ENCODE results near the gene HS6ST3.

The HS6ST3 gene

GRCh38 chr13:96342852-96343465 lies 253.1 kb downstream of the HS6ST3 start:
- no peak for FAIRE-seq

DNA sequence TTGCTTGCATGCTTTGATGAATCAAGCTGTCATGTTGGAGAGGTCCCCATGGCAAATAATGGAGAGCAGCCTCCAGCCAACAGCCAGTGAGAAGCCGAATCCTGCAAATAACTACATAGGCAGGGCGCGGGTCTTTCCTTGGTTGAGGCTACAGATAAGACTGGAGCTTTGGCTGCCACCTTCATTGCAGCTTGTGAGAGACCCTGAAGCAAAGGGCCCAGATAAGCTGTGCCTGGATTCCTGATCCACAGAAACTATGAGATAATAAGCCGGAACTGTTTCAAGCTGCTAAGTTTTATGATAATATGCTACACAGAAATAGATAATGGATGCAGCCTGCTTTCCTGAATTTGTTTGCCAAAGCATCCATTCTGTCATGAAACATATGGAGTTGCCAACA lies 257.0 kb downstream of the HS6ST3 start:
- no peak for FAIRE-seq

DNA sequence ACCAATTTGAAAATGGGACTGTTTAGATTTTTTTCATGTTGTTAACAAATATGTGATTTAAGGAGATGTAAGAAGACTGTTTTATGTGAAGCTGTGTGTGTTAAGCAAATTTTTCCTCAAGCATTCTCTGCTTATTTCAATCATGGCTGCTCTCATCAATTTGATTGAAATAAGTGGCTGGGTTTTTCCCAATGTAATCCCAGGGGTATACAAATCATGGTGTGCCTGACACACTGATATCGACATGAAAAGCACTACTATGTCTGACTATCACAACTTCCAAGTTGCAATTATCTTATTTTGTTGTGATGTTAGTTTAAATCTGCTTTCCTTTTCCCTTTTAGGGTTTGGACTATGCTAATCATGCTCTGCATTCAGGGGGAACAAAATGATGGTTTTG lies 283.7 kb downstream of the HS6ST3 start:
- FAIRE-seq, result no peak

DNA sequence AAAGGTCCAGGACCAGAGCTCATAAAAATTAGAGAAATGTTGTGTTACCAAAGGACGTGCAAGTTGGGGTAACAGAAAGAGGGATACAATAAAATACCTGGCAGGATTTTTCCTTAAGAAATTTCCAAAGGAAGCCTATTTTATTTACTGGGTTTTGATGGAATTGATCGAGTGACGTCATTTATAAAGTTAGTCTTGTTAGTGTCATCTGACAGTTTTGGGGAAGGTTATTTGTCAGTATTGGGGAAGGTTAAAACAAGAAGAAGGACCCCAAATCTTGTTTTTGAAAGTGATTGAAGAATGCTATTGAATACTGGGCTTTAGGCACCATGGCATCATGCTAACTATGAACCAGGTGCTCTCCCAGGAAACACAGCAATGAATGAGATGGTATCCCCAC lies 287.9 kb downstream of the HS6ST3 start:
- no peak for FAIRE-seq

GRCh38 chr13:96379967-96380366 lies 290.1 kb downstream of the HS6ST3 start:
- peak; percentile 84 for FAIRE-seq

DNA sequence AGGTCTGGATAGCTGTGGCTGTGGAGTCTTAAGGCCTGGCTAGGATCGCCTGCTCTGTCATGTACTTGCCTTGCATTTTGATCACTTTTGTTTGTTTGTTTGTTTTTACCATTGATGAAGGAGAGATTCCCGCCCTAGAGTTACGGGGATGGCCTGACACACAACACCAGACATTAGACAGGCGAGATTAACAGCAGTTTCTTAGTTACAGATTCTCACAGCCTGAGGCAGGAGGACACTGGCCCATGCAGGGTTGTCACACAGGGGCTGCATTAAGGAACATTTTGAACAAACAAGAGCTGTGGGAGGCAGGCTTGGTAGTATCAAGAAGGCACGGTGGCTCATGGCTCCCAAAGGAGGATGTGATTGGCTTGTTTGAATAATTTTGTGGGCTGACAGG lies 291.8 kb downstream of the HS6ST3 start:
- FAIRE-seq, result no peak

DNA sequence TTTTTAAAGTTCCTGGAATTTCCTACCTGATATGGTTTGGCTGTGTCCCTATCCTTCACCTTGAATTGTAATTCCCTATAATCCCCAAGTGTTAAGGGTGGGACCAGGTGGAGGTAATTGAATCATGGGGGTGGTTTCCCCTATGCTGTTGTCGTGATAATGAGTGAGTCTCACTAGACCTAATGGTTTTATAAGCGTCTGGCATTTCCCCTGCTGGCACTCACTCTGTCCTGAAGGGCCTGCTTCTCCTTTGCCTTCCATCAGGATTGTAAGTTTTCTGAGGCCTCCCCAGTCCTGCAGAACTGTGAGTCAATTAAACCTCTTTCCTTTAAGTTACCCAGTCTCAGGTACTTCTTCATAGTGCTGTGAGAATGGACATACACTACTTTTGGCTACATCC lies 298.7 kb downstream of the HS6ST3 start:
- no peak for FAIRE-seq

GRCh38 chr13:96391606-96392005 lies 301.7 kb downstream of the HS6ST3 start:
- no peak for FAIRE-seq

- FAIRE-seq, result no peak
These were observed 307.9 kb downstream of the HS6ST3 start for GRCh38 chr13:96397807-96398206.

- no peak for FAIRE-seq
These were observed 308.6 kb downstream of the HS6ST3 start for GRCh38 chr13:96398486-96398885.

DNA sequence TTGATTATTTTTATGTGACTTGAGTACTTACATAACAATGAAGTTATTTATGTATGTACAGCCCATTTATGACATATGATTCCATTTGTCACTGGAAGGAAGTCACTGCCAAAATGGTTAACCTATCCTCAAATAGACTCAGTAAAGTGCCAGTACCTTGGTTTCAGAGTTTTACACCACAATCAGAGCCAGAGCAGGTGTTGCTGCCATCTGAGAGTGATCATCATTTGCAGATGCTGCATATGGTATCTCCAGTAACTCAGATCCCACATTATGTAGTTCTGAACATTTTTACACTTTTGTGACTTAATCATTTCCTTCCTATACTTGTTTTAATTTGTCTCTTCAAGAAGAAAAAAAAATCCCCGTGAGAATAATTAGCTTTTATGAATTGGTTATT lies 313.3 kb downstream of the HS6ST3 start:
- FAIRE-seq, result no peak

DNA sequence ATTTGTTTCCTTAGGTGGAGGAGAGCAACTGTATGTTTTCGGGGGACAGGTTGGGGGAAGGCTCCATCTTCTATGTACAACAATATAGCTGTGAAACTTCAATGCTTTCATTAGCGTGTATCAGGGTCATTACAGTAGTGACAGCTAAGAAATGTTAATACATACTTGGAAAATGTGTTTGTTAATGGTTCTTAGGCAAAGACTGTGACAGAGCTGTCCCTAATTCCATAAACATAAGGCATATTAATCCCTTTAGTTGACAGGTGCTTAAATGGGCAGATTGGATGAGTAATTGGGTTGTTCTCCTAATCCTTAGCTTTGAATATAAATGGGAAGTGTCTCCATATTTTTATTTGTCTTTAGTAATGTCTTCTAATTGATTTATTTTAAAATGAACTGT lies 313.7 kb downstream of the HS6ST3 start:
- FAIRE-seq, result peak; percentile 53

DNA sequence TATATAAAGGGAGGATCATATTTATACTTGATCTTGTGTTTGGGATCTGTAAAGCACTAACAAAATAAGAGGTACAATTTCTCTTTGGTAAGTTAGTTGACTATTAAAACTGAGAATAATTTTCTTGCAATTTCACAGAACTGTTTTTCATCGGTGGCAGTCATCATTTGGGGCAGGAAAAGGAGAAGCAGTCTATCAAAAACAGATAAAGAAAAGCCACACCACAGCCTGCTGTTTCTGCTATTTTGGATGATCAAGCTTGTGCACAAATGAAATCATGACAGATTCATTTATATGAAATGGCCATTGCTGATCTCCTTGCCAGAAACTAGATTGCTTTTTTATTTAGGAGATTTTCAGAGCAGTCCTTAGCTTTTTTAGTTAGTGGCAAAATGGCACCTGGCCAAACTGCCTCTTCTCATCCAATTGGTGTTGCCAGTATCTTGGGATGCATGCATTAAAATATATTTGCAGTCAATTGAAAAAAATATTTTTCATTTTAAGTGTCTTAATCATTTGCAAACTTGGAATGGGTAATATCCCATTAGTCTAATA lies 326.0 kb downstream of the HS6ST3 start:
- peak; percentile 38 for FAIRE-seq

- no peak for FAIRE-seq
These were observed 328.2 kb downstream of the HS6ST3 start for GRCh38 chr13:96417939-96418685.

- FAIRE-seq, result no peak
These were observed 331.4 kb downstream of the HS6ST3 start for GRCh38 chr13:96421314-96421713.

DNA sequence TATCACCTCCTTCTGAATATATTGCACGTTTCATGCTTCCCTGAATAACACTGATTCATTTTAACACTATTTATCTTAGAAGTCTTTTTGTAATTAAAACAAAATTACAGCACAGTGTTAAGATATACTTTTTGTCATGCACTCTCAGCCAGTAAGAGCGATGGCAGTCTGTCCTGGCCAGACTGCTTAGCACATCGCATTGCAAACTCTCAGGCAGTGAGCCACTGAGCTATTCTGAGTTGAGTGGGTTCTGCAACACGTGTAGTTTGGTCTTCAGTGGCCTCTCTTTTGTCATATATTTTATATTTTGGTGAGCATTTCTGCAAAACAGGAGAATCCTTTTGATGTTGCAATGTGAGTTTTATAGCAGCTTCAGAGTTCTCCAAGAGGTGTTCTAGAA lies 332.1 kb downstream of the HS6ST3 start:
- FAIRE-seq, result no peak

GRCh38 chr13:96426167-96426566 lies 336.3 kb downstream of the HS6ST3 start:
- peak; percentile 79 for FAIRE-seq

DNA sequence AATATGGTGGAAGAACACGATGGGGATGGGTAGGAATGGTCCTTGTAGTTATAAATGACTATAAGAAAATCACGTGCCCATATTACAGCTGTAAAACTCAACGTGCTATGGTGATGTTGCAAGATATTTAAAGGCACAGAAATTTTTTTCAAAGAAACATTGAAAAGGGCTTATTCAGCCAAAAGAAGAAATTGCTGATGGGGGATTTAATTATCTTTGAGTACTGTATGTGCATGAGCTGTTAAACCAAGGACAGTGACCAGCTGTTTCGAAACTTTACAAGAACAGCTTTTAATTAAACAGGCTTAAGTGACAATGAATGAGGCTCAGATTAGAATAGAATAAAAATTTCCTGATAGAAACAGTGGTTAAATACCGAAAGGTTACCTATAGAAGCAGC lies 339.0 kb downstream of the HS6ST3 start:
- FAIRE-seq, result peak; percentile 62

DNA sequence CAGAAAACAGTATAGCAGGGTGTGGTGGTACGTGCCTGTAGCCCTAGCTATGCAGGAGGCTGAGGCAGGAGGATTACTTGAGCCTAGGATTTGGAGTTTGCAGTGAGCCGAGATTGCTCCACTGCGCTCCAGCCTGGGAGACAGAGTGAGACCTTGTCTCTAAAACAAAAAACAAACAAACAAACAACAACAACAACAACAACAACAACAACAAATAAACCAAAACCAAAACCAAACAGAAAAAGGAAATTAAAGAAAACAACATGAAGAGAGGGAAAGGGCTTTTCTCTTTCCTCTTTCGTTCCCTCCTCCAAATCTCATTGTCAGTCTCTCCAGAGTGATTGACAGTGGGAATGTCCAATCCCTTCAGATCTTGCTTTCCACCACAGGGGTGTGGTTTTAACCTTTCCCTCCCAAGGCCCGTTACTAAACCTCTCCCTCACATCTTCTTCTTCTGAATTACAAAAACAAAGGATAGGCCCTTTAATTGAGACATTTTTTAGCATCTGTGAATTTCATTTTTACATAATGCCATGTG lies 341.2 kb downstream of the HS6ST3 start:
- FAIRE-seq, result no peak

DNA sequence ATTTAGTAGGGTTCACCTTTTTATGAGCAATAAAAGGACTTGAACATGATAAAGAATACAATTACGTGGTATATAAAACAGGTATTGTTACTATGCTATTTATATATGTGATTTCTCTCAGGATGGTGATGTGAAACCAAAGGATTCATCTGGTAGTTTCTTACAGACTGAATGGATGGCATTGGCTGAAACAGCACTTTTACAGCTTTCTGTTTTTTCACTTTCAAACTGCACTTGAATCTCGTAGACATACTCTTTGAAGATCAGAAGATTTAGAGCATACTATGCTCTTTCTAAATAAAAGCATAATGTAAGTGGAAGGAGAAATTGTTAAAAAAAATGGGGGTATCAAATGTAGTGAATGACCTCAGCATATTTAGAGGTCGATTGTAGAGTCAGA lies 354.8 kb downstream of the HS6ST3 start:
- FAIRE-seq, result no peak

- FAIRE-seq, result no peak
These were observed 360.0 kb downstream of the HS6ST3 start for GRCh38 chr13:96449920-96450319.

DNA sequence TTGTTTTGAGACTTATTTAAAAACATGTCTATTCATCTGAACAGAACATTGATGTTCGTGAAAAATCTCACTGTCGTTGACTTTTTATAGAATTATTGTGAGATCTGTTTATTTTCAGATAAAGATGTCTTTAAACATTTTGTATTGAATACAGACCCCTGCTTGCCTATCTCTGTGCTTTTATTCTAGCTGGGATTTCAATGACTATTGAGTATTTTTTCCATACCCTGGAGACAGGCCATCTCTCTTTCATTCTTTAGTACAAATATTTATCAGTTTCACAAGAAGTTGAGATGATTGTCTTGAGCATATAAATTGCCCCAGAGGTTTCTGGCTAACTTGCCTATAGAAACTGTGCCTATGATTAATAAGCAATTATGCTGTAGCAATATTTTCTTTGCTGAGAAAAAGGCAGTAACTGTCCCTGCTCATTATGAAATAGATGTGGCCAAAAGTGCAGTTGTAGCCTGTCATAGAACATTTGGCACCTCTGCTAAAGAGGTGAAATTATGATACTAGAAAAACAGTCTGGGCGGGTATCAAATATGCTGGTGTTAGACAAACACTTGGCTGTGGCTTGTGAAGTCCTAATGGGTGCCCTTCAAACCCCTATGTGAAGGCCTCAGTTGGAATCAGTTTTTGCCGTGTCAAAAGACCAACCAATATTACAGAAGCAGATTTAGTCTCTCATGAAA lies 360.6 kb downstream of the HS6ST3 start:
- FAIRE-seq, result no peak

DNA sequence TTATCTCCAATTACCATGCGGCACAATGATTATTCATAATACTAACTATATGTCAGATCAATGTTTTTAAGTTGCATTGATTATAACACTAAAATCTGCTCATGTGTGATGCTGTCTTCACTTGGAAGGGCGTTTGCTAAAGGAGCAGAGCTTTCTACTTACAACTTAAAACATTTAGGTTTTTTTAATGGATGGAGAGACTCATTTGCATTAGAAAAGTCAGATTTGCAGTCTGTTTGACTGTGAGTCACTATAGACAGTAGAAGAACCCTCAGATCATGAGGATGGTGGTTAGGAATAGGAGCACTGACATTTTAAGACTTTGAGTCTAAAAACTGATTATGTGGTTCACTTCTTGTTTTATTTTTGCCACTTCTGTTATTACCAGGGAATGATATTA lies 364.6 kb downstream of the HS6ST3 start:
- no peak for FAIRE-seq

GRCh38 chr13:96460609-96461008 lies 370.7 kb downstream of the HS6ST3 start:
- no peak for FAIRE-seq
